IMR-90 (cell line): ENCODE data around the gene PRMT1.

Source experiments
- BHLHE40 ChIP-seq: fragments of 150-350 bp; IDR thresholded peaks from 2 replicates; pipeline ENCODE4 v1.6.1; 2016; ENCODE audit warnings: mild to moderate bottlenecking, low read depth, low read length
- CEBPB ChIP-seq: IDR thresholded peaks from 2 replicates; pipeline ENCODE4 v1.6.1; 2012; ENCODE audit warnings: low read depth, low read length, improper control_type of control experiment
- CHD1 ChIP-seq: IDR thresholded peaks from 2 replicates; pipeline ENCODE4 v1.6.1; 2012; ENCODE audit warnings: low read depth, low read length, improper control_type of control experiment
- FOS ChIP-seq: fragments of 150-350 bp; IDR thresholded peaks from 2 replicates; pipeline ENCODE4 v1.6.1; 2016; ENCODE audit warnings: low read depth, low read length
- MAFK ChIP-seq: IDR thresholded peaks from 2 replicates; pipeline ENCODE4 v1.6.1; 2012; ENCODE audit warnings: low read depth, low read length, improper control_type of control experiment
- NFE2L2 ChIP-seq: fragments of 150-350 bp; IDR thresholded peaks from 2 replicates; pipeline ENCODE4 v1.6.1; 2016; ENCODE audit warnings: low read depth, mild to moderate bottlenecking, low read length
- POLR2A ChIP-seq: IDR thresholded peaks from 2 replicates; pipeline ENCODE4 v1.6.1; 2012; ENCODE audit warnings: mild to moderate bottlenecking, low read depth, low read length
- RAD21 ChIP-seq: IDR thresholded peaks from 2 replicates; pipeline ENCODE4 v1.6.1; 2012; ENCODE audit warnings: low read length, improper control_type of control experiment
- RCOR1 ChIP-seq: IDR thresholded peaks from 2 replicates; pipeline ENCODE4 v1.6.1; 2012; ENCODE audit warnings: mild to moderate bottlenecking, low read length, improper control_type of control experiment; ENCODE audit not compliant: insufficient replicate concordance
- SMC3 ChIP-seq: fragments of 150-350 bp; IDR thresholded peaks from 2 replicates; pipeline ENCODE4 v1.6.1; 2016; ENCODE audit warnings: low read depth, mild to moderate bottlenecking, antibody characterized with exemption, low read length, moderate library complexity
- TF ChIP-seq, protein P1 (sequence below): conservative IDR thresholded peaks from 2 replicates; pipeline ENCODE4 v1.5.1; 2012; ENCODE audit warnings: mild to moderate bottlenecking, low read depth, low read length, improper control_type of control experiment
- TF ChIP-seq, protein P2 (sequence below): fragments of 150-350 bp; IDR thresholded peaks from 2 replicates; pipeline ENCODE4 v1.6.1; 2016; ENCODE audit warnings: low read depth, mild to moderate bottlenecking, low read length, moderate library complexity, borderline replicate concordance

DNA sequence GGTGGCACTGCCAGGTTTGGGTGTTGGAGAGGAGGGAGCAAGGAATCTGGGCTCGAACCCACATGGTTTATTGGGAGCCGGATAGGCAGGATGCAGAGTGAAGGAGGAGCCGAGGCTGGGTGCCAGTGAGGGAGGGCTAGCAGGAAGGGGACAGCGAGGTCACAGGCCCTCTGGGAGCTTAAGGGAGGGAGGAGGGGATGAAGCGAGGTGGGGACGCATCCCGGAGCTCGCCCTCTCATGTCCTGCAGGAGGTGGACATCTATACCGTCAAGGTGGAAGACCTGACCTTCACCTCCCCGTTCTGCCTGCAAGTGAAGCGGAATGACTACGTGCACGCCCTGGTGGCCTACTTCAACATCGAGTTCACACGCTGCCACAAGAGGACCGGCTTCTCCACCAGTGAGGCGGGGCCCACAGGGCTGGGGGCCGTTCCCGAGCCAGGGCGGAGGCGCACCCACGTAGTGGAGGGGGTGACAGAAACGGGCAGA, 8.8 kb downstream of the PRMT1 start:
- TF ChIP-seq, protein P1, sequence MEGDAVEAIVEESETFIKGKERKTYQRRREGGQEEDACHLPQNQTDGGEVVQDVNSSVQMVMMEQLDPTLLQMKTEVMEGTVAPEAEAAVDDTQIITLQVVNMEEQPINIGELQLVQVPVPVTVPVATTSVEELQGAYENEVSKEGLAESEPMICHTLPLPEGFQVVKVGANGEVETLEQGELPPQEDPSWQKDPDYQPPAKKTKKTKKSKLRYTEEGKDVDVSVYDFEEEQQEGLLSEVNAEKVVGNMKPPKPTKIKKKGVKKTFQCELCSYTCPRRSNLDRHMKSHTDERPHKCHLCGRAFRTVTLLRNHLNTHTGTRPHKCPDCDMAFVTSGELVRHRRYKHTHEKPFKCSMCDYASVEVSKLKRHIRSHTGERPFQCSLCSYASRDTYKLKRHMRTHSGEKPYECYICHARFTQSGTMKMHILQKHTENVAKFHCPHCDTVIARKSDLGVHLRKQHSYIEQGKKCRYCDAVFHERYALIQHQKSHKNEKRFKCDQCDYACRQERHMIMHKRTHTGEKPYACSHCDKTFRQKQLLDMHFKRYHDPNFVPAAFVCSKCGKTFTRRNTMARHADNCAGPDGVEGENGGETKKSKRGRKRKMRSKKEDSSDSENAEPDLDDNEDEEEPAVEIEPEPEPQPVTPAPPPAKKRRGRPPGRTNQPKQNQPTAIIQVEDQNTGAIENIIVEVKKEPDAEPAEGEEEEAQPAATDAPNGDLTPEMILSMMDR: no peak
- TF ChIP-seq CHD1 (no peak), POLR2A (no peak), MAFK (no peak), CEBPB (no peak), RAD21 (no peak), RCOR1 (no peak), NFE2L2 (no peak), BHLHE40 (no peak), SMC3 (no peak), FOS (no peak)
- TF ChIP-seq, protein P2, sequence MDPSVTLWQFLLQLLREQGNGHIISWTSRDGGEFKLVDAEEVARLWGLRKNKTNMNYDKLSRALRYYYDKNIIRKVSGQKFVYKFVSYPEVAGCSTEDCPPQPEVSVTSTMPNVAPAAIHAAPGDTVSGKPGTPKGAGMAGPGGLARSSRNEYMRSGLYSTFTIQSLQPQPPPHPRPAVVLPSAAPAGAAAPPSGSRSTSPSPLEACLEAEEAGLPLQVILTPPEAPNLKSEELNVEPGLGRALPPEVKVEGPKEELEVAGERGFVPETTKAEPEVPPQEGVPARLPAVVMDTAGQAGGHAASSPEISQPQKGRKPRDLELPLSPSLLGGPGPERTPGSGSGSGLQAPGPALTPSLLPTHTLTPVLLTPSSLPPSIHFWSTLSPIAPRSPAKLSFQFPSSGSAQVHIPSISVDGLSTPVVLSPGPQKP: no peak
